Trophoblast cell (in vitro differentiated cells and primary cell): Measurements from ENCODE around the gene TSC1.

Experiments
- DNase-seq, 2 donors: peaks; one replicate each; pipeline ENCODE4 v3.0.0-alpha.2; 2016
- H2AFZ ChIP-seq: 2 replicates; pipeline ENCODE4 v1.6.1; 2013; ENCODE audit warnings: low read length, moderate library complexity, mild to moderate bottlenecking; ENCODE audit not compliant: insufficient read depth, poor library complexity
- H2AK5ac ChIP-seq: 2 replicates; pipeline ENCODE4 v1.6.1; 2013; ENCODE audit warnings: mild to moderate bottlenecking, low read length
- H2BK120ac ChIP-seq: 2 replicates; pipeline ENCODE4 v1.6.1; 2013; ENCODE audit warnings: low read length, mild to moderate bottlenecking, moderate library complexity; ENCODE audit not compliant: insufficient read depth, poor library complexity
- H2BK12ac ChIP-seq: 2 replicates; pipeline ENCODE4 v1.6.1; 2013; ENCODE audit warnings: mild to moderate bottlenecking, low read length, moderate library complexity
- H2BK5ac ChIP-seq: 2 replicates; pipeline ENCODE4 v1.6.1; 2013; ENCODE audit warnings: low read length, low read depth, moderate library complexity, mild to moderate bottlenecking; ENCODE audit not compliant: poor library complexity
- H3K14ac ChIP-seq: 2 replicates; pipeline ENCODE4 v1.6.1; 2013; ENCODE audit warnings: mild to moderate bottlenecking, low read length
- H3K18ac ChIP-seq: 2 replicates; pipeline ENCODE4 v1.6.1; 2013; ENCODE audit warnings: mild to moderate bottlenecking, low read length
- H3K23ac ChIP-seq: 2 replicates; pipeline ENCODE4 v1.6.1; 2013; ENCODE audit warnings: low read length
- H3K27ac ChIP-seq: 2 replicates; pipeline ENCODE4 v1.5.1; 2013; ENCODE audit warnings: low read depth, mild to moderate bottlenecking, inconsistent platforms, low read length, moderate library complexity
- H3K27me3 ChIP-seq: 2 replicates; pipeline ENCODE4 v1.6.1; 2013; ENCODE audit warnings: inconsistent platforms, mild to moderate bottlenecking, low read length, moderate library complexity; ENCODE audit not compliant: insufficient read depth
- H3K36me3 ChIP-seq, 2 experiments: 1 replicate in 1 of 2; 2 replicates in 1 of 2; pipeline ENCODE4 v1.6.1; 2013; ENCODE audit warnings: low read length in 2 of 2, mild to moderate bottlenecking in 2 of 2, moderate library complexity in 1 of 2; ENCODE audit not compliant: insufficient read depth in 2 of 2, control insufficient read depth in 1 of 2
- H3K4ac ChIP-seq: 2 replicates; pipeline ENCODE4 v1.6.1; 2013; ENCODE audit warnings: low read depth, mild to moderate bottlenecking, low read length, moderate library complexity
- H3K4me1 ChIP-seq, 2 experiments: 1 replicate in 1 of 2; 2 replicates in 1 of 2; pipeline ENCODE4 v1.6.1; 2013; ENCODE audit warnings: low read length in 2 of 2, mild to moderate bottlenecking in 2 of 2, moderate library complexity in 1 of 2; ENCODE audit not compliant: insufficient read depth in 2 of 2, control insufficient read depth in 1 of 2
- H3K4me2 ChIP-seq: 2 replicates; pipeline ENCODE4 v1.6.1; 2013; ENCODE audit warnings: inconsistent platforms, mild to moderate bottlenecking, low read length, moderate library complexity
- H3K4me3 ChIP-seq: 2 replicates; pipeline ENCODE4 v1.5.1; 2013; ENCODE audit warnings: mild to moderate bottlenecking, low read depth, low read length, inconsistent platforms
- H3K79me1 ChIP-seq: one replicate; pipeline ENCODE4 v1.6.1; 2013; ENCODE audit warnings: low read length
- H3K79me2 ChIP-seq: 2 replicates; pipeline ENCODE4 v1.6.1; 2013; ENCODE audit warnings: low read length, mild to moderate bottlenecking; ENCODE audit not compliant: control insufficient read depth, insufficient read depth, poor library complexity
- H3K9ac ChIP-seq: 2 replicates; pipeline ENCODE4 v1.6.1; 2013; ENCODE audit warnings: mild to moderate bottlenecking, low read length
- H3K9me3 ChIP-seq: 2 replicates; pipeline ENCODE4 v1.6.1; 2013; ENCODE audit warnings: low read depth, mild to moderate bottlenecking, control low read depth, inconsistent platforms, low read length; ENCODE audit not compliant: insufficient read depth
- H4K12ac ChIP-seq: 2 replicates; pipeline ENCODE4 v1.6.1; 2013; ENCODE audit warnings: low read depth, mild to moderate bottlenecking, low read length, moderate library complexity
- H4K8ac ChIP-seq: 2 replicates; pipeline ENCODE4 v1.6.1; 2013; ENCODE audit warnings: low read depth, mild to moderate bottlenecking, low read length, moderate library complexity
- H4K91ac ChIP-seq: one replicate; pipeline ENCODE4 v1.6.1; 2013; ENCODE audit warnings: low read depth, mild to moderate bottlenecking, low read length, moderate library complexity
- WGBS: extraction: QIAGEN DNeasy Blood & Tissue Kit; methylation state at CpG from one replicate; pipeline ENCODE4 v1.1.7; 2013; ENCODE audit warnings: missing lambda C conversion rate; ENCODE audit not compliant: insufficient read length, insufficient coverage; ENCODE audit errors: extremely low coverage; 5-methylcytosine and 5-hydroxymethylcytosine counted together

Gene TSC1

DNA sequence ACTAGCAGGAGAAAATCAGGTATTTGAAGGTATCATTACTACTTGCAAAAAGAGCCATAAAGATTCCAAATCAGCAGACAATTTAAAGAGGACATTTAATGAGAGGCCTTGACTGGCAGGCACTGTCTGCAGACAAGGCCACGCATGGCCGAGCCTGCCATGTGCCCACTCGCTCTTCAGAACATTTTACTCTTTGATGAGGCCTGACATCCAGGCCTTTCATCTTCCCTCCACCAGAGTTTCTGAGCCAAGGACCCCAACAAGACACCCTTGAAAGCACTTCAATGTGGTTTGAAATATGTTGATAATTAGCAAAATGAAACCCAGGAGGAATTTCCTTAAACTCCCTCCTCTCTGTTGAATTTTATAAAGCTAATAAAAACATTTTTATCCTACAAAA lies 82.8 kb downstream of the TSC1 start:
- Histone ChIP-seq H2BK5ac (no peak overlapping the region), H3K4ac (no peak overlapping the region), H3K4me3 (no peak overlapping the region), H3K23ac (no peak overlapping the region), H3K36me3 (no peaks in the 10 kb centered on the region), H3K9me3 (no peaks in the 10 kb centered on the region), H3K9ac (no peak overlapping the region), H2AFZ (no peak overlapping the region), H3K79me1 (no peaks in the 10 kb centered on the region), H4K8ac (no peak overlapping the region), H2BK12ac (no peak overlapping the region), H3K14ac (no peak overlapping the region), H2AK5ac (no peak overlapping the region), H3K18ac (no peak overlapping the region), H3K27ac (no peak overlapping the region), H3K27me3 (no peaks in the 10 kb centered on the region), H4K91ac (no peak overlapping the region), H4K12ac (no peak overlapping the region), H2BK120ac (no peak overlapping the region), H3K79me2 (peaks cover 2% of the 10 kb centered on the region), H3K4me1 (peaks cover 9 to 11% of the 10 kb centered on the region in 2 experiments), H3K4me2 (no peak overlapping the region)
- WGBS: no CpG with 5 or more reads among the region's 3 CpGs
- DNase-seq: no peak

DNA sequence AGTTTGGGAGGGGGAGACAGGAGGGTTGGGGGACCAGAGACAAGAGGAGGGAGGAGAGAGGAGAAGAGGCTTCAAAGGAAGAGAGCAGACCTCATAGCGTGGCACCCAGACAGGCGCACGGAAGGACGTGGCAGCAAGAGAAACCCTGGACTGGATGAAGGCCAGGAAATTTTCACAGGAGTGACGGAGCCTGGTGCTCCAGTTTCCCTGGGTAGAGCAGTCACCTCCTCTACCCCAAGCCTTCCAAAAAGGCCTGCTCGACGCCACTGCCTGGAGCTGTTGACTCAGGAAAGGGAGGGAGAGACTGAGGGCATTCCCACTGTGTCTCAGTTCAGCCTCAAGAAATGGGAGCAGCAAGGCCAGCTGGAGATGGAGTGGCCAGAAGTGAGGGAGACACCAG lies 85.7 kb downstream of the TSC1 start:
- Histone ChIP-seq H3K27ac (no peak overlapping the region), H4K91ac (no peak overlapping the region), H3K9ac (no peak overlapping the region), H3K27me3 (no peaks in the 10 kb centered on the region), H4K8ac (no peak overlapping the region), H3K9me3 (no peaks in the 10 kb centered on the region), H3K4ac (no peak overlapping the region), H3K79me2 (no peaks in the 10 kb centered on the region), H2BK5ac (no peak overlapping the region), H2BK120ac (no peak overlapping the region), H3K4me2 (no peak overlapping the region), H3K23ac (no peak overlapping the region), H3K4me1 (no peaks in the 10 kb centered on the region), H4K12ac (no peak overlapping the region), H3K4me3 (no peak overlapping the region), H2AK5ac (no peak overlapping the region), H3K79me1 (no peaks in the 10 kb centered on the region), H2BK12ac (no peak overlapping the region), H3K18ac (no peak overlapping the region), H3K14ac (no peak overlapping the region), H3K36me3 (no peaks in the 10 kb centered on the region), H2AFZ (no peak overlapping the region)
- WGBS: no CpG with 5 or more reads among the region's 7 CpGs
- DNase-seq: no peak

DNA sequence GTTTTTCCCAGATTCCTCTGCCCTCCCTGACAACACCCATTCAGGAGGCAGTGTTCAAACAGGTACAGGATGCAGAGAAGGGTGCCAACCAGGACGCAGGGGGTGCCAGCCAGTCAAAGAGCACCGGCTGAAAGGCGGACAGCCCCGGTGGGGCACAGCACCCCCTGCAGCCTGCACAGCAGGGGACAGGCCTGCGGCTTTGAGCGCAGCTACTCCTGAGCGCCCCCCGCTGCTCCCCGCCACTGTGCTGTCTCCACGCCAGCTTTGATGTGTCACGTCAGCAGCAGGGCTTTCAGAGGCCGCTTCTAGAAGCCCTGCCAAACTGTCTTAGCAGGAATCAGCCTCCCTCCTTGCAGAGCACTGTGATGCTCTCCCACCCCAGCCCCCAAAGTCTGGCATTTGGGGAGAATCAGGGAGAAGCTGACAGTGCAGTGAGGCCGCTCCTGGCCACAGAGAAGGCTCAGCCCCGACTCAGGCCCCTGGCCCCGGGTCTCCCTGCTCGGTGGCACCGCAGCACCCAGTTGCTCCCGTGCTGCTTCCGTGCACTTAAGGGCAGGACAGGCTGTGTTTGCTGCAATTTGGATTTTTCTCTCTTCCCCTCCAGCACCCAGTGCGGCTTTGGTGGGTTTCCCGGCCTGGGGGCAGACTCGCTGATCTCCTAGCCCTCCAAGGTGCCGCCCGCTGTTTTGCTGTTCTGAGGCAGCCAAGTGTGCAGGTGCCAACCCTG lies 86.6 kb downstream of the TSC1 start:
- Histone ChIP-seq H3K9ac (no peak overlapping the region), H3K9me3 (no peaks in the 10 kb centered on the region), H2BK12ac (no peak overlapping the region), H2BK120ac (no peak overlapping the region), H3K27ac (no peak overlapping the region), H3K23ac (no peak overlapping the region), H4K12ac (no peak overlapping the region), H4K91ac (no peak overlapping the region), H3K4me1 (no peaks in the 10 kb centered on the region), H3K36me3 (no peaks in the 10 kb centered on the region), H2AFZ (no peak overlapping the region), H3K79me2 (no peaks in the 10 kb centered on the region), H3K27me3 (no peaks in the 10 kb centered on the region), H3K14ac (no peak overlapping the region), H2BK5ac (no peak overlapping the region), H3K18ac (no peak overlapping the region), H3K4ac (no peak overlapping the region), H3K4me2 (no peak overlapping the region), H3K4me3 (no peak overlapping the region), H3K79me1 (no peaks in the 10 kb centered on the region), H2AK5ac (no peak overlapping the region), H4K8ac (no peak overlapping the region)
- DNase-seq: no peak
- WGBS: no CpG with 5 or more reads among the region's 24 CpGs

DNA sequence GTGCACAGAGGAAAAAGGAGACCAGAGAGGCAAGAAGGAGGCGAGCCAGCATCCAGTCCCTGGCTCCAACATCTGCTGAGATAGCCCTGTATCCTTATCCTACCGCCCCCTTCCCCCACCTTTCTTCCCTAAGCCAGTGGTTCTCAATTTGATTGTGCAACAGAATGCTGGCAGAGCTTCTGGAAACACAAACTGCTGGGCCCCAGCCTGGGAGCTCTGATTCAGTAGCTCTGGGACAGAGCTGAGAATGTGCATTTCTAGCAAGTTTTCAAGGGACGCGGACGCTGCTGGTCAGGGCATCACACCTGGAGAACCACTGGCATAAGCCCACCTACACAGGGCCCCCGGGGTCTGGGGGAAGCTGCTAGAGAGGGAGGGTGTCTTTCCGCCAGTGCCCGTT lies 87.4 kb downstream of the TSC1 start:
- Histone ChIP-seq H3K27me3 (no peaks in the 10 kb centered on the region), H3K36me3 (no peaks in the 10 kb centered on the region), H3K14ac (no peak overlapping the region), H4K8ac (no peak overlapping the region), H3K27ac (no peak overlapping the region), H3K4me2 (no peak overlapping the region), H3K4me1 (no peaks in the 10 kb centered on the region), H3K4ac (no peak overlapping the region), H4K12ac (no peak overlapping the region), H3K23ac (no peak overlapping the region), H3K79me2 (no peaks in the 10 kb centered on the region), H2AK5ac (no peak overlapping the region), H2AFZ (no peak overlapping the region), H4K91ac (no peak overlapping the region), H3K9me3 (no peaks in the 10 kb centered on the region), H2BK5ac (no peak overlapping the region), H3K18ac (no peak overlapping the region), H2BK120ac (no peak overlapping the region), H3K9ac (no peak overlapping the region), H2BK12ac (no peak overlapping the region), H3K79me1 (no peaks in the 10 kb centered on the region), H3K4me3 (no peak overlapping the region)
- DNase-seq: no peak
- no CpG with 5 or more reads among the region's 8 CpGs for WGBS
